ENCODE results near the gene GABRA5.
"Not testable (repeated sequence)": the region's sequence is repeated elsewhere in the genome, so short reads cannot be mapped to it uniquely, and the experiment has no call there.

Gene GABRA5

DNA sequence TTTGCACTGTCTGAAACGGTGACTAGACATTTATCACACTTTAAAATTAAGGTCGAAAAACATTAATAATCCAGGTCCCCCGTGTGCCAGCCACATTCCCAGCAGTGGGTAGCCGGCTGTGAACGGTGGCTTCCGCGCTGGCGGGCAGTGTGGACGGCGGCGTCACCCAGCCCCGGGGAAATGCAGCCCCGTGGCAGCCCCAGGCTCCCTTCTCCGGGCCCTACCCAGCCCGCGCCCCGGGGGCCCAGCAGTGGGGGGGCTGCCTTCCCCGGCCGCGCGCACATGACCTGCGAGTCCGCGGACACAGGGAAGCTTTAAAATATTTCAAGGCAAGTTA is 25.3 kb downstream of the GABRA5 start:
- DNase-seq, result no peak
- H3K27me3 ChIP-seq (replicated peaks), result no peaks in the 10 kb centered on the region
- H3K27ac ChIP-seq, result no peak overlapping the region
- no peaks in the 10 kb centered on the region for H3K36me3 ChIP-seq (replicated peaks)
- TF ChIP-seq, protein P1, sequence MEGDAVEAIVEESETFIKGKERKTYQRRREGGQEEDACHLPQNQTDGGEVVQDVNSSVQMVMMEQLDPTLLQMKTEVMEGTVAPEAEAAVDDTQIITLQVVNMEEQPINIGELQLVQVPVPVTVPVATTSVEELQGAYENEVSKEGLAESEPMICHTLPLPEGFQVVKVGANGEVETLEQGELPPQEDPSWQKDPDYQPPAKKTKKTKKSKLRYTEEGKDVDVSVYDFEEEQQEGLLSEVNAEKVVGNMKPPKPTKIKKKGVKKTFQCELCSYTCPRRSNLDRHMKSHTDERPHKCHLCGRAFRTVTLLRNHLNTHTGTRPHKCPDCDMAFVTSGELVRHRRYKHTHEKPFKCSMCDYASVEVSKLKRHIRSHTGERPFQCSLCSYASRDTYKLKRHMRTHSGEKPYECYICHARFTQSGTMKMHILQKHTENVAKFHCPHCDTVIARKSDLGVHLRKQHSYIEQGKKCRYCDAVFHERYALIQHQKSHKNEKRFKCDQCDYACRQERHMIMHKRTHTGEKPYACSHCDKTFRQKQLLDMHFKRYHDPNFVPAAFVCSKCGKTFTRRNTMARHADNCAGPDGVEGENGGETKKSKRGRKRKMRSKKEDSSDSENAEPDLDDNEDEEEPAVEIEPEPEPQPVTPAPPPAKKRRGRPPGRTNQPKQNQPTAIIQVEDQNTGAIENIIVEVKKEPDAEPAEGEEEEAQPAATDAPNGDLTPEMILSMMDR (IDR thresholded peaks at IDR 0.05; ENCODE audit: low read depth, low read length, missing control alignments), result no peak
- in situ Hi-C loops (cut with HindIII; ENCODE audit: low pct_ligation_motif_present, low sequenced_read_pairs), result no loop called here
- peak overlapping the region; percentile 48 for H3K4me3 ChIP-seq (ENCODE audit: low read depth, low read length)

DNA sequence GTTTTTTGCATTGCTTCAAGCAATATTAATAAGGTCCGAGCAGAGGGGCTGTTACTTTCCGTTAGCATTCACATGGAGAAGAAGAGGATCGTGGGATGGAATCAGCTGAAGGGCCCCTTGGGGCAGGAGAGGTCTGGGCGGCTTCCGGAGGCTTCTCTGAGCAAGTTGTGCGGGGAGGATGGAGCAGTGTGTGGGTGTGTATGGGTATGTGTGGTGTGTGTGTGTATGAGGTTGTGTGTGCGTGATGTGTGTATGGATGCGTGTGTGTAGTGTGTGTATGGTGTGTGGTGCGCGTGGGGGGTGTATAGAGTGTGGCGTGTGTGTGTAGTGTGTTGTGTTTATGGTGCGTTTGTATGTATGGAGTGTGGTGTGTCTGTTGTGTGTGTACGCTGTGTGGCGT is 25.8 kb downstream of the GABRA5 start:
- no peaks in the 10 kb centered on the region for H3K36me3 ChIP-seq (replicated peaks)
- H3K4me3 ChIP-seq (ENCODE audit: low read depth, low read length), result no peak overlapping the region
- TF ChIP-seq, protein P1 (IDR thresholded peaks at IDR 0.05; ENCODE audit: low read depth, low read length, missing control alignments), result no peak
- no peak overlapping the region for H3K27ac ChIP-seq
- no peaks in the 10 kb centered on the region for H3K27me3 ChIP-seq (replicated peaks)
- DNase-seq, result no peak
- in situ Hi-C loops (cut with HindIII; ENCODE audit: low pct_ligation_motif_present, low sequenced_read_pairs), result no loop called here

DNA sequence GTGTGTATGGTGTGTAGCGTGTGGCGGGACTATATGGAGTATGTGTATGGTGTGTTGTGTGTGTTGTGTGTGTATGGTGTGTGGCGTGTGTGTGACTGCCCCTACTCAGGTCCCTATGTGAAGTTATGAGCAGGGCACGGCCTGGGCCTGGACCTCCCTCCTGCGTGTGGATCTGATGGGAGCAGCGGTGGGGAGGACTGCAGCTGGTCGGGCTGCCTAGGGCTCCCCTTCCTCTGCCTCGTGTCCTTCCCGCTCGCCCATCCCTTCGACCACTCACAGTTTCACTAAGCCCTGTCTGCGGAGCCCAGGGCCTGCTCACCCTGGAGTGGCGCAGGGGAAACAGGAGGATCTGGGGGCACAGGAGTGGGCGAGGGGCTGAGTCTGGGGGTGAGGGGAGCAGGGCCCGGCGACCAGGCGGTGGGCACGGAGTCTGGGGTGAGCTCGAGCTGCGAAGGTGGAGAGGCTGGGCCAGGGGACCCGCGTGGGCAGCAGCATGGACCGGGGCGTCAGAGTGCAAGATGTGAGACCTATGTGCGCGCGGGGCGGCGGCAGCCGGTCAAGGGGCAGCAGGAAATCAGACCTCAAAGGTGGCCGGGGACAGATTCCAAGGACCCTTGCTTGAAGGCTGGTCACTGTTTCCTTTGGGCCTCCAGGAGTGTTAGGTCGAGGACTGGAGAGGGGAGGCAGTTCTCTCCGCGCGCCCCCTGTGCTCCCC is 26.6 kb downstream of the GABRA5 start:
- H3K27ac ChIP-seq, result no peak overlapping the region
- DNase-seq, result no peak
- TF ChIP-seq, protein P1 (IDR thresholded peaks at IDR 0.05; ENCODE audit: low read depth, low read length, missing control alignments), result no peak
- H3K27me3 ChIP-seq (replicated peaks), result no peaks in the 10 kb centered on the region
- H3K36me3 ChIP-seq (replicated peaks), result no peaks in the 10 kb centered on the region
- H3K4me3 ChIP-seq (ENCODE audit: low read depth, low read length), result no peak overlapping the region
- in situ Hi-C loops (cut with HindIII; ENCODE audit: low pct_ligation_motif_present, low sequenced_read_pairs), result no loop called here

DNA sequence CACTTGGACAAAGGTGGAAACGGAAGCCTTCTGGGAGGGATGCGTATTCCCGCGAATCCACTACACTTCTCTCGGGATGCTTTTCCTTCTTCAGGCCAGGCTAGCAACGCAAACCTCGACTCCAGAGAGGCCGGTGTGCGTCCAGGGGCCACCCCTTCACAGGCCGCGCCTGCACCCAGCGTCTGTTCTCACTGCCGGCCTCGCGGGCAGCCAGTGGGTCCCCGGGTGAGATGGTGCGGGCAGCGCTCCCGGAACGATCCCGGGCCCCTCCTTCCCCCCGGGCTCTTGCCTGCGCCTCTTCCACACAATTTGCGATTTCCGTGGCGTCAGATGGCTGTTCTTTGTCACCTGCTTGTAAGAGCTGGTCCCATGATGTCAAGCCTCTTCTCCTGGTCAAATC is 27.3 kb downstream of the GABRA5 start:
- Histone ChIP-seq H3K36me3 (replicated peaks) (no peaks in the 10 kb centered on the region), H3K4me3 (ENCODE audit: low read depth, low read length) (no peak overlapping the region), H3K27me3 (replicated peaks) (no peaks in the 10 kb centered on the region), H3K27ac (no peak overlapping the region)
- in situ Hi-C loops (cut with HindIII; ENCODE audit: low pct_ligation_motif_present, low sequenced_read_pairs), result no loop called here
- DNase-seq, result no peak
- TF ChIP-seq, protein P1 (IDR thresholded peaks at IDR 0.05; ENCODE audit: low read depth, low read length, missing control alignments), result no peak

DNA sequence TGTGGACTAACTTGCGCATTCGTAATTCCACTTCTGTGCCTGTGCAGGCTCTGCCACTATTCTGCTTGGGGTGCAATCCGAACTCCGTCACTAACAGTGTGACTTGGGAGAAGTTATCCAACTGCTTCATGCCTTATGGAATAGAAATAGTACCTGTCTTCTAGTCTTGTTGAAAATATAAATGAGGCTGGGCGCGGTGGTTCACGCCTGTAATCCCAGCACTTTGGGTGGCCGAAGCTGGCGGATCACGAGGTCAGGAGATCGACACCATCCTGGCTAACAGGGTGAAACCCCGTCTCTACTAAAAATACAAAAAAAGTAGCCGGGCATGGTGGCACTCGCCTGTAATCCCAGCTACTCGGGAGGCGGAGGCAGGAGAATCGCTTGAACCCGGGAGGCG is 28.5 kb downstream of the GABRA5 start:
- DNase-seq; H3K36me3 ChIP-seq (replicated peaks); H3K27me3 ChIP-seq (replicated peaks); in situ Hi-C loops (cut with HindIII; ENCODE audit: low pct_ligation_motif_present, low sequenced_read_pairs); H3K27ac ChIP-seq; H3K4me3 ChIP-seq (ENCODE audit: low read depth, low read length): not testable (repeated sequence)

DNA sequence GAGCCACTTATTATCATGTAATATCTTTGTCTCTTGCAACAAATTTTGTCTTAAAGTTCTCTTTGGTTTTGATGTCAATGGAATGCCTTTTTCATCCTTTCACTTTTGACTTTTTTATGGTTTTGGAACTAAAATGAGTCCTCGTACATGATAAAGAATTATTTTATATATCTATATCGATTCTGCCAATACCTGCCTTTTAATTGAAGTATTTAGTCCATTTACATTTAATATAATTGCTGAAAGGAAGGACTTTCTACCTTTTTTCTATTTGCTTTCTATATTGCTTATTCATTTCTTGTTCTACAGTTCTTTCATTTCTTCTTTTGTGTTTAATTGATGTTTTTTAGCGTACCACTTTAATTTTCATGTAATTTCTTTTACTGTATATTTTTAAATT is 32.8 kb downstream of the GABRA5 start:
- no peak for DNase-seq
- Histone ChIP-seq H3K36me3 (replicated peaks) (no peaks in the 10 kb centered on the region), H3K27me3 (replicated peaks) (no peaks in the 10 kb centered on the region), H3K4me3 (ENCODE audit: low read depth, low read length) (no peak overlapping the region), H3K27ac (no peak overlapping the region)
- in situ Hi-C loops (cut with HindIII; ENCODE audit: low pct_ligation_motif_present, low sequenced_read_pairs), result no loop called here
- TF ChIP-seq, protein P1 (IDR thresholded peaks at IDR 0.05; ENCODE audit: low read depth, low read length, missing control alignments), result no peak

Measured in brain microvascular endothelial cell (primary cell).